HAP-1 (cell line): ENCODE data around the gene MED16.

Experiments used
- DNase-seq, 2 experiments: peaks; one replicate each; pipeline ENCODE4 v3.0.0-alpha.2; 2016 to 2020; ENCODE audit warnings: low spot score in 2 of 2
- H3K27me3 ChIP-seq: fragments of 250-450 bp; sonication (Bioruptor Pico); 2 replicates; pipeline ENCODE4 v1.5.1; 2020; ENCODE audit warnings: low read depth, mild to moderate bottlenecking, moderate library complexity
- H3K36me3 ChIP-seq: fragments of 250-450 bp; sonication (Bioruptor Pico); replicated peaks from 2 replicates; pipeline ENCODE4 v1.5.1; 2020; ENCODE audit warnings: mild to moderate bottlenecking
- H3K4me1 ChIP-seq: fragments of 250-450 bp; sonication (Bioruptor Pico); 2 replicates; pipeline ENCODE4 v1.5.1; 2020; ENCODE audit warnings: mild to moderate bottlenecking
- H3K4me3 ChIP-seq: fragments of 250-450 bp; sonication (Bioruptor Pico); 2 replicates; pipeline ENCODE4 v1.5.1; 2020; ENCODE audit warnings: mild to moderate bottlenecking, moderate library complexity
- H3K9me3 ChIP-seq: fragments of 250-450 bp; sonication (Bioruptor Pico); 2 replicates; pipeline ENCODE4 v1.5.1; 2020; ENCODE audit warnings: mild to moderate bottlenecking, moderate library complexity
- in situ Hi-C: fragments of 300-500 bp; cut with MboI; formaldehyde crosslinking; loops from 3 replicates; pipeline ENCODE4 v1.14.3; 2020; ENCODE audit warnings: low sequenced_read_pairs, inconsistent platforms, mixed read lengths

MED16 gene

DNA sequence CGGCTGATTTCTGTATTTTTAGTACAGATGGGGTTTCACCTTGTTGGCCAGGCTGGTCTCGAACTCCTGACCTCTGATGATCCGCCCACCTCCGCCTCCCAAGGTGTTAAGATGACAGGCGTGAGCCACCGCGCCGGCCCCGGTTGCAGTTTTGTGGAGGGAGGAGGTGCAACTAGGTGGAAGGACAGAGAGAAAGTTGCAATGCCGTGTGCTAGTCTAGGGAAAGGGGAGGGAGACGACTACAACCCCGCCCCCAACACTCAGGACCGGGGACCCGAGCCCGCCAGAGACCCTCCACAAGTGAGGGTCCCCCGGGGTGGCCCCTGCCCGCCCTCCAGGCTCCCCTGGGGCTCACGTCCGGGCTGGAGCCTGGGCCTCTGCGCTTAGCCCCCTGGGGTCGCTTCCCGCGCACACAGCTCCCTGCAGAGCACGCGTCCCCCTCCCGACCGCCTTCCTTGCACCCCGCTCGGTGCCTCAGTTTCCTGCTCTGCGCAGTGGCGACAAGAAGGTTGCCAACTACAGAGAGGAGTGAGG lies 31.6 kb upstream of the MED16 start:
- Histone ChIP-seq H3K27me3 (no peaks in the 10 kb centered on the region), H3K36me3 (peaks cover 8% of the 10 kb centered on the region), H3K4me1 (peaks cover 11% of the 10 kb centered on the region), H3K4me3 (peak overlapping the region; percentile 76), H3K9me3 (no peaks in the 10 kb centered on the region)
- DNase-seq, result peak; percentile 34 to 73
- in situ Hi-C loops, result loop anchor here (5.0 to 10.0 kb wide), 2 partner anchors 63 to 320 kb away; partner anchors contain the start of genes ATP5F1D and MIDN

DNA sequence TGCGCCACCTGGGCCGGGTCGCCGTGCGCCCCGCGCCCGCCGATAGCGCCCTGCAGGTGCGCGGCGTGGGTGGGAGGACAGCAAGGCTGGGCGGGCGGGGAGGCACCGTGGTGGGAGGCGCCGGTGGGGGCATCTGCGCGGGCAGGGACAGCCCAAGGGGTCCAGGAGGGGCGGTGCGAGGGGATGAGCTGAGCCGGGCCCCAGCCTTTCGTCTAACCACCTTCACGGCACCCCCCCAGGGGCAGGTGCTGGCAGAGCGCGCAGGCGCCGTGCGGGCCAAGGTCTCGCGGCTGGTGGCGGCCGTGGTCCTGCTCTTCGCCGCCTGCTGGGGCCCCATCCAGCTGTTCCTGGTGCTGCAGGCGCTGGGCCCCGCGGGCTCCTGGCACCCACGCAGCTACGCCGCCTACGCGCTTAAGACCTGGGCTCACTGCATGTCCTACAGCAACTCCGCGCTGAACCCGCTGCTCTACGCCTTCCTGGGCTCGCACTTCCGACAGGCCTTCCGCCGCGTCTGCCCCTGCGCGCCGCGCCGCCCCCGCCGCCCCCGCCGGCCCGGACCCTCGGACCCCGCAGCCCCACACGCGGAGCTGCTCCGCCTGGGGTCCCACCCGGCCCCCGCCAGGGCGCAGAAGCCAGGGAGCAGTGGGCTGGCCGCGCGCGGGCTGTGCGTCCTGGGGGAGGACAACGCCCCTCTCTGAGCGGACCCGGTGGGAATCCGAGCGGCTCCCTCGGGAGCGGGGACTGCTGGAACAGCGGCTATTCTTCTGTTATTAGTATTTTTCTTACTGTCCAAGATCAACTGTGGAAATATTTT lies 27.3 kb upstream of the MED16 start:
- Histone ChIP-seq H3K9me3 (no peaks in the 10 kb centered on the region), H3K27me3 (no peaks in the 10 kb centered on the region), H3K4me3 (no peak overlapping the region), H3K36me3 (no peaks in the 10 kb centered on the region), H3K4me1 (peaks cover 20% of the 10 kb centered on the region)
- in situ Hi-C loops, result loop anchor here (5.0 to 10.0 kb wide), 2 partner anchors 67 to 325 kb away; partner anchors contain the start of genes ATP5F1D and MIDN
- no peak for DNase-seq

- peak overlapping the region; percentile 1; the same call in 1 of the 2 replicates for H3K4me3 ChIP-seq
- no peaks in the 10 kb centered on the region for H3K36me3 ChIP-seq
- no peak for DNase-seq
- H3K4me1 ChIP-seq, result peaks cover 13% of the 10 kb centered on the region
- H3K27me3 ChIP-seq, result no peaks in the 10 kb centered on the region
- H3K9me3 ChIP-seq, result no peaks in the 10 kb centered on the region
- in situ Hi-C loops, result loop anchor here (5.0 to 10.0 kb wide), 2 partner anchors 68 to 325 kb away; partner anchors contain the start of genes ATP5F1D and MIDN
These were observed 26.4 kb upstream of the MED16 start for GRCh38 chr19:919199-920050.

GRCh38 chr19:918481-919198 lies 25.7 kb upstream of the MED16 start:
- in situ Hi-C loops, result no loop called here
- peaks cover 14% of the 10 kb centered on the region for H3K4me1 ChIP-seq
- H3K9me3 ChIP-seq, result no peaks in the 10 kb centered on the region
- H3K4me3 ChIP-seq, result peak overlapping the region; percentile 44
- peak in 1 of 2 experiments; percentile 60 for DNase-seq
- no peaks in the 10 kb centered on the region for H3K27me3 ChIP-seq
- H3K36me3 ChIP-seq, result no peaks in the 10 kb centered on the region

DNA sequence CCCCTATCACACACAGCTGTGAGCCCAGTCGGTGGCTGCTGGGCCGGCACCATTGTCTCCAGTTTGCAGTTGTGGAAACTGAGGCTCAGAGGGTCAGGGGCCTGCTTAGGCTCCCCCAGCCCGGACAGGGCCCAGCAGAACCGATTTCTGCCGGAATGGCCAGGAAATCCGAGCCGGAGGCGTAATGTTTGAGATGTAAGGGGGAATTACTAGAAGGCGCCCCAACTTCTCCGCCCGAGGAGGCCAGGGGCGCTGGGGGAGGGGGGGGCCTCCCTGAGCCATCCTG lies 25.1 kb upstream of the MED16 start:
- Histone ChIP-seq H3K9me3 (no peaks in the 10 kb centered on the region), H3K36me3 (no peaks in the 10 kb centered on the region), H3K4me3 (peak overlapping the region; percentile 44), H3K27me3 (no peaks in the 10 kb centered on the region), H3K4me1 (peaks cover 17% of the 10 kb centered on the region)
- in situ Hi-C loops, result no loop called here
- no peak for DNase-seq

- Histone ChIP-seq H3K9me3 (no peaks in the 10 kb centered on the region), H3K36me3 (no peaks in the 10 kb centered on the region), H3K4me1 (peaks cover 17% of the 10 kb centered on the region), H3K27me3 (no peaks in the 10 kb centered on the region), H3K4me3 (peak within 1 kb of the TSS; percentile 44)
- in situ Hi-C loops, result no loop called here
- peak; percentile 56 to 85 for DNase-seq
These were observed 24.6 kb upstream of the MED16 start, which contains the start of gene KISS1R for GRCh38 chr19:917323-918151. TSS of gene KISS1R (plus strand) at chr19:917333. CDS start at chr19:917503, 170 bp downstream.

DNA sequence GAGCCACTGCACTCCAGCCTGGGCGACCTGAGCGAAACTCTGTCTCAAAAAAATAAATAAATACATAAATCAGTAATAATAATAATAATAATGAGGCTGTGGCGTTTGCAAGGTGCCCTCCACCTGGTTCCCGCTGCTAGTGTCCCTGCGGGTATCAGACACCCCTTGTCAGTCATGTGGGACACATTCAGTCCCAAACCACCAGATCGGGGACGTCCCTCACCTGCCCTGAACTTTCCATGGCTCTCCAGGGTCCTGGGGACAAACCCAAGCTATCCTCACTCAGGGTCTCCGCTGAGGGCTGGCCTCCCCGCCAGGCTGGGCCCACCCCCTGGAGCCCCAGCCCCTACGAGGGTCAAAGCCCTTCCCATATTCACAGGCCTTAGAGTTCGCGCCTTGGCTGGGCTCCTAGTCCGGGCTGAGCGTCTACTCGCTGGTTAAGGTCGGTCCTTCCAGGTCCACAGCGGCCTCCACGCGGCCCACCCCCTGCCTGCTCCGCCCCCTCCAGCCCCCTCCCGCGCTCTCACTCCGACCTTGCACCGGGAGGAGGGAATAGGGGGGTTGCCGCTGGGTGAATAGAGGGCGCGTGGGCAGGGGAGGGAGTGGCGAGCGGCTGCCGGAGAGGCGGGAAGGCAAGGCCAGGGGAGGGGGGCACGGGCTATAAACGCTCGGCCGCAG lies 23.8 kb upstream of the MED16 start:
- peaks cover 14% of the 10 kb centered on the region for H3K4me1 ChIP-seq
- in situ Hi-C loops, result no loop called here

DNA sequence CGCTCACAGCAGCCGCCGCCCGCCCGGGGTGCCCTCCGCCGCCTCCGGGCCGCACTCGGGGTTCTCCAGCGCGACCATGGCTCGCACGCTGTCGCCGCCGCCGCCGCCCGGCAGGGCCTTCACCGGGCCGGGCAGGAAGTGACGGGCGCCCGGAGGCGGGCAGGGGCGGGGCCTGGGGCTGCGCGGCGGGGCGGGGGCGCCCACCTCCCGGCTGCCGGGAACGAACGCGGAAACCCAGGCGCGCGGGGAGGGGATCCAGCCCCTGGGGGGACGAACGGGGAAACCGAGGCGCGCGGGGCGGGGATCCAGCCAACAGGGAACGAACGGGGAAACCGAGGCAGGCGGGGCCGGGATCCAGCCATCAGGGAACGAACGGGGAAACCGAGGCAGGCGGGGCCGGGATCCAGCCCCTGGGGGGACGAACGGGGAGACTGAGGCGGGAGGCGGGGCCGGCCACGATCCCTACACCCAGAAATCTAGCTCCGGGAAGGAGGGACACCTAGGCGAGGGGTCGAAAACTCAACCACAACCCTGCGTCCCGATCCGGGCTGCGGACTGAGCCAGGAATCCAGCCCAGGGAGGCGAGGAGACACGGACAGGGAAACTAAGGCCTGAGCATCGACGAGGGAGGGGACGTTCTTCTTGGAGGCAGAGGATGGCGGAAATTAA lies 20.2 kb upstream of the MED16 start, which contains the start of gene R3HDM4:
R3HDM4 (minus strand) TSS at position 140 of the 669 bp plus-strand sequence; CDS start at position 78, 62 bp downstream.
- no peaks in the 10 kb centered on the region for H3K9me3 ChIP-seq
- in situ Hi-C loops, result no loop called here
- peak; percentile 59 to 85 for DNase-seq
- peak within 1 kb of the TSS; percentile 76 for H3K4me3 ChIP-seq
- peaks cover 6% of the 10 kb centered on the region for H3K36me3 ChIP-seq
- no peaks in the 10 kb centered on the region for H3K27me3 ChIP-seq
- H3K4me1 ChIP-seq, result peaks cover 13% of the 10 kb centered on the region

More for the DNA sequence above, 23.8 kb upstream of the MED16 start:
- H3K4me3 ChIP-seq, result peak overlapping the region; percentile 44
- no peaks in the 10 kb centered on the region for H3K36me3 ChIP-seq
- peak; percentile 81 to 94 for DNase-seq
- H3K27me3 ChIP-seq, result no peaks in the 10 kb centered on the region
- H3K9me3 ChIP-seq, result no peaks in the 10 kb centered on the region

DNA sequence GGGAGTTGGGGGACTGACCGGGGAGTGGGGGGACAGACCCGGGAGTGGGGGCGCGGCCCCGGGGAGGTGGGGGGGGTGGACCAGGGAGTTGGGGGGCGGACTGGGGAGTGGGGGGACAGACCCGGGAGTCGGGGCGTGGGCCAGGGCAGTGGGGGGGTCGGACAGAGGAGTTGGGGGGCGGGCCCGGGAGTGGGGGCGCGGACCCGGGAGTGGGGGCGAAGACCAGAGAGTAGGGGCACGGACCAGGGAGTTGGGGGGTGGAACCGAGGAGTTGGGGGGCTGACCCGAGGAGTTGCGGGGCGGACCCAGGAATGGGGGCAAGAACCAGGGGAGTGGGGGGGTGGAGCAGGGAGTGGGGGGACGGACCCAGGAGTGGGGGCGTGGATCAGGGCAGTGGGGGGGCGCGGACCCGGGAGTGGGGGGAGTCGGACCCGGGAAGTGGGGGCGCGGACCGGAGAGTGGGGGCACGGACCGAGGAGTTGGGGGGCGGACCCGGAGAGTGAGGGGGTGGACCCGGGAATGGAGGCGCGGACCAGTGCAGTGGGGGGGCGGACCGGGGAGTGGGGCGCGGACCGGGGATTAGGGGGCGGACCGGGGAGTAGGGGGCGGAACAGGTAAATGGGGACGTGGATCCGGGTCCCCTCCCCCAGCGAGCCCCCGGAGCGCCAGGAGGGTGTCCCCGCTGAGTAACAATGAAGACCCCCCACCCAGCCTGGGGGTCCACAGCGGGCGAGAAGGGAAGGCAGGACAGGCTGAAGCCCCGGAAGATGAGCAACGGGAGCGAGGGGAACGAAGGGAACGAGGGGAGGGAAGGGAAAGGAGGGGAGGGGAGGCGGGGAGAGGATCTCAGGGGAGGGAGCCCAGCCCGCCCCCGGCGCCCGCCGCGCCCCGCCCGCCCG lies 19.4 kb upstream of the MED16 start:
- Histone ChIP-seq H3K27me3 (no peaks in the 10 kb centered on the region), H3K4me3 (peak overlapping the region; percentile 76), H3K4me1 (peaks cover 9% of the 10 kb centered on the region), H3K9me3 (no peaks in the 10 kb centered on the region), H3K36me3 (peaks cover 6% of the 10 kb centered on the region)
- DNase-seq, result peak in 1 of 2 experiments; percentile 43
- in situ Hi-C loops, result no loop called here

GRCh38 chr19:911197-912033 lies 18.4 kb upstream of the MED16 start:
- H3K9me3 ChIP-seq, result no peaks in the 10 kb centered on the region
- H3K4me1 ChIP-seq, result peaks cover 5% of the 10 kb centered on the region; the same call in 1 of the 2 replicates
- peak overlapping the region; percentile 9; the same call in 1 of the 2 replicates for H3K4me3 ChIP-seq
- peaks cover 6% of the 10 kb centered on the region for H3K36me3 ChIP-seq
- no peak for DNase-seq
- no peaks in the 10 kb centered on the region for H3K27me3 ChIP-seq
- in situ Hi-C loops, result no loop called here
